ENCODE measurements around the gene ARPC2. TPM values are rescaled to one million over a fixed set of nuclear protein-coding genes. Genes with fewer than 3 reads are reported as not detected.

ARPC2 gene
- polyA plus RNA-seq, 1 donor from 2014 or later, result 167 TPM

GRCh38 chr2:218262631-218263586 is 45.9 kb downstream of the ARPC2 start:
- no peak overlapping the region for H3K4me3 ChIP-seq (ENCODE audit: low read length)
- H3K79me2 ChIP-seq (replicated peaks; ENCODE audit: insufficient read depth, low read length), result no peaks in the 10 kb centered on the region
- H3K9me2 ChIP-seq (ENCODE audit: insufficient read depth, low read length), result no peaks in the 10 kb centered on the region
- no peaks in the 10 kb centered on the region for H3K9me3 ChIP-seq (ENCODE audit: low read length)
- H2AFZ ChIP-seq (ENCODE audit: low read depth, low read length), result no peak overlapping the region
- H3K27me3 ChIP-seq (ENCODE audit: insufficient read depth, low read depth, low read length), result no peaks in the 10 kb centered on the region
- no peak overlapping the region for H3K9ac ChIP-seq (ENCODE audit: low read length)
- TF ChIP-seq, protein P1, sequence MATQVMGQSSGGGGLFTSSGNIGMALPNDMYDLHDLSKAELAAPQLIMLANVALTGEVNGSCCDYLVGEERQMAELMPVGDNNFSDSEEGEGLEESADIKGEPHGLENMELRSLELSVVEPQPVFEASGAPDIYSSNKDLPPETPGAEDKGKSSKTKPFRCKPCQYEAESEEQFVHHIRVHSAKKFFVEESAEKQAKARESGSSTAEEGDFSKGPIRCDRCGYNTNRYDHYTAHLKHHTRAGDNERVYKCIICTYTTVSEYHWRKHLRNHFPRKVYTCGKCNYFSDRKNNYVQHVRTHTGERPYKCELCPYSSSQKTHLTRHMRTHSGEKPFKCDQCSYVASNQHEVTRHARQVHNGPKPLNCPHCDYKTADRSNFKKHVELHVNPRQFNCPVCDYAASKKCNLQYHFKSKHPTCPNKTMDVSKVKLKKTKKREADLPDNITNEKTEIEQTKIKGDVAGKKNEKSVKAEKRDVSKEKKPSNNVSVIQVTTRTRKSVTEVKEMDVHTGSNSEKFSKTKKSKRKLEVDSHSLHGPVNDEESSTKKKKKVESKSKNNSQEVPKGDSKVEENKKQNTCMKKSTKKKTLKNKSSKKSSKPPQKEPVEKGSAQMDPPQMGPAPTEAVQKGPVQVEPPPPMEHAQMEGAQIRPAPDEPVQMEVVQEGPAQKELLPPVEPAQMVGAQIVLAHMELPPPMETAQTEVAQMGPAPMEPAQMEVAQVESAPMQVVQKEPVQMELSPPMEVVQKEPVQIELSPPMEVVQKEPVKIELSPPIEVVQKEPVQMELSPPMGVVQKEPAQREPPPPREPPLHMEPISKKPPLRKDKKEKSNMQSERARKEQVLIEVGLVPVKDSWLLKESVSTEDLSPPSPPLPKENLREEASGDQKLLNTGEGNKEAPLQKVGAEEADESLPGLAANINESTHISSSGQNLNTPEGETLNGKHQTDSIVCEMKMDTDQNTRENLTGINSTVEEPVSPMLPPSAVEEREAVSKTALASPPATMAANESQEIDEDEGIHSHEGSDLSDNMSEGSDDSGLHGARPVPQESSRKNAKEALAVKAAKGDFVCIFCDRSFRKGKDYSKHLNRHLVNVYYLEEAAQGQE (IDR thresholded peaks at IDR 0.05; ENCODE audit: borderline replicate concordance), result no peak
- TF ChIP-seq EZH2 (IDR thresholded peaks at IDR 0.05; ENCODE audit: borderline replicate concordance, insufficient read depth, low read length, poor library complexity, severe bottlenecking) (no peak), MXI1 (conservative IDR thresholded peaks at IDR 0.05; ENCODE audit: poor library complexity, severe bottlenecking) (no peak), SMC3 (conservative IDR thresholded peaks at IDR 0.05; ENCODE audit: poor library complexity) (no peak), RAD21 (conservative IDR thresholded peaks at IDR 0.05) (no peak), CTCF (IDR thresholded peaks at IDR 0.05; ENCODE audit: poor library complexity, severe bottlenecking) (no peak), EP300 (conservative IDR thresholded peaks at IDR 0.05; ENCODE audit: poor library complexity, severe bottlenecking) (no peak), TAF1 (IDR thresholded peaks at IDR 0.05; ENCODE audit: low read depth) (no peak)
- H3F3A ChIP-seq (ENCODE audit: insufficient read depth, low read length, poor library complexity, severe bottlenecking), result no peaks in the 10 kb centered on the region
- no peak overlapping the region for H3K4me2 ChIP-seq (ENCODE audit: low read length)
- H3K27ac ChIP-seq (ENCODE audit: low read length), result no peak overlapping the region
- no peaks in the 10 kb centered on the region for H4K20me1 ChIP-seq (ENCODE audit: insufficient read depth)
- no peaks in the 10 kb centered on the region for H3K36me3 ChIP-seq (ENCODE audit: insufficient read depth, low read length)

DNA sequence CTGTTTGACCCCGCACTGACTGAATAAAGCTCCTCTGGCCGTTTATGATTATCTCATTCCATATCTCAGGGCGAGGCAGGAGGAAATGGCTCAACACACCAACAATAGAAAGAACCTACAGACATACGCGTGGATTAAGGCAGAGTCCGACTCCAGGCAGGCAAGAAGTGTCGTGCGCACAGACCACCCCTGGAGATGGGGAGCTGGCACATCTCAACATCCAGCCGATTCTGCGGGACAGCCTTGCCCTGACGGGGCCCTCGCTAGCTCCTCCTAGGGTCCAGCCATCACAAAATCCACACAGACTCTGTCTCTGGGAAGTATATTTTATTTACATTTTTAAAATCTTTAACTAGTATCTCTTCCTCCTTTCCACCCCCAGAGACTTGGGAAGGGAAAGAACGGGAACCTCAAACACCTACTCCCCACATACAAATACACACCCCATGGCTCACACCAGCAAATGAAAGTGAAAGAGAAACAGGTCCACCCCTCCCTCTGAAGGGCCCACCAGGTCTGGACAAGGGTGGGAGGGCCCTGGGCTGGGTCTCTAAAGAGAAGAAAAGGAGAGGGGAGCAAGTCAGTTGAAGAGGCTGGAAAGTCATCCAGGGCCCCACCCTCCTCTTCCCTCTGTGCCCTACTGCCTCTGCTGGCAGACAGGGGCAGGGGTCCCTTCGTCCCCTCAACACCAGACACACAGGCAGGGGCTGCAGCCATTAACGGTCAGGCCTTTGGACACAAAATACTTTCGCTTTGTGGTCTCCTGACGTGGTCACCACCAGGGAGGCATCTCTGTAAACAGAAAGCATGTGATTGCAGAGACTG is 47.0 kb downstream of the ARPC2 start:
- Histone ChIP-seq H4K20me1 (ENCODE audit: insufficient read depth) (no peaks in the 10 kb centered on the region), H3F3A (ENCODE audit: insufficient read depth, low read length, poor library complexity, severe bottlenecking) (no peaks in the 10 kb centered on the region), H3K4me3 (ENCODE audit: low read length) (no peak overlapping the region), H3K36me3 (ENCODE audit: insufficient read depth, low read length) (no peaks in the 10 kb centered on the region), H3K27me3 (ENCODE audit: insufficient read depth, low read depth, low read length) (no peaks in the 10 kb centered on the region), H3K27ac (ENCODE audit: low read length) (no peak overlapping the region), H3K79me2 (replicated peaks; ENCODE audit: insufficient read depth, low read length) (peaks cover 2% of the 10 kb centered on the region), H3K4me2 (ENCODE audit: low read length) (no peak overlapping the region), H3K9ac (ENCODE audit: low read length) (no peak overlapping the region), H3K9me3 (ENCODE audit: low read length) (no peaks in the 10 kb centered on the region), H2AFZ (ENCODE audit: low read depth, low read length) (no peak overlapping the region), H3K9me2 (ENCODE audit: insufficient read depth, low read length) (no peaks in the 10 kb centered on the region)
- TF ChIP-seq POLR2AphosphoS5 (IDR thresholded peaks at IDR 0.05), result no peak
- no peak for TF ChIP-seq EZH2 (IDR thresholded peaks at IDR 0.05; ENCODE audit: borderline replicate concordance, insufficient read depth, low read length, poor library complexity, severe bottlenecking)
